HCT116 (cell line): ENCODE data around the gene MBP. TPM values are rescaled to one million over a fixed set of nuclear protein-coding genes. Genes with fewer than 3 reads are reported as not detected.

ENCODE experiments used
- ATAC-seq: fragments of 200-7000 bp; cut with Tn5 transposase; 2 replicates; pipeline ENCODE4 v1.9.1; 2020; ENCODE audit warnings: mild to moderate bottlenecking, moderate library complexity
- BruUV-seq: library from RNA; stranded (reverse); fragments of 400-500 nt; replicated peaks from 2 replicates; lab custom pipeline; 2021; lab: Mats Ljungman, UMichigan
- CTCF ChIA-PET: fragments of 300-600 bp; sonication (Branson Sonifier 250); formaldehyde crosslinking; loops from one replicate; lab custom pipeline; 2021; ENCODE audit warnings: antibody characterized with exemption; lab: Charles Lee
- POLR2A ChIA-PET: fragments of 300-600, 350-600 bp; sonication (Branson Sonifier 250); formaldehyde crosslinking; loops from one replicate; lab custom pipeline; 2021; ENCODE audit warnings: antibody characterized with exemption; lab: Charles Lee
- RAD21 ChIA-PET, 2 experiments: fragments of 300-600 bp; sonication (Branson Sonifier 250); formaldehyde crosslinking; loops; one replicate each; lab custom pipeline; 2023; ENCODE audit warnings: low total read pairs in 2 of 2; ENCODE audit not compliant: uncharacterized antibody in 2 of 2, unreplicated experiment in 2 of 2, low non-redundant PET in 1 of 2; lab: Charles Lee
- DNase-seq: peaks from one replicate; pipeline ENCODE4 v3.0.0-alpha.2; 2010; ENCODE audit warnings: low read depth, low spot score
- H2AFZ ChIP-seq: fragments of 200-600 bp; shearing (Covaris generic), sonication (generic); 2 replicates; pipeline ENCODE4 v1.6.1; 2017; ENCODE audit warnings: low read depth, mixed run types, mixed read lengths, antibody characterized with exemption, low read length; ENCODE audit not compliant: poor library complexity, severe bottlenecking
- H3K27ac ChIP-seq: 2 replicates; pipeline ENCODE4 v1.5.1; 2012; ENCODE audit warnings: low read depth, low read length
- H3K27me3 ChIP-seq: fragments of 200-600 bp; sonication (generic); 2 replicates; pipeline ENCODE4 v1.6.1; 2016; ENCODE audit warnings: mixed run types, low read length, mixed read lengths; ENCODE audit not compliant: insufficient read depth
- H3K36me3 ChIP-seq, 2 experiments: fragments of 200-500 bp in 1 of 2; fragments of 200-600 bp in 1 of 2; sonication (Bioruptor generic) in 1 of 2; sonication (generic) in 1 of 2; 2 replicates each; pipeline versions ENCODE4 v1.5.1 to v1.6.1; 2014 to 2016; ENCODE audit warnings: low read length in 2 of 2, inconsistent platforms in 1 of 2, mixed read lengths in 1 of 2, mixed run types in 1 of 2; ENCODE audit not compliant: insufficient read depth in 2 of 2, control insufficient read depth in 1 of 2
- H3K4me1 ChIP-seq, 2 experiments: fragments of 200-600 bp in 1 of 2; sonication (generic) in 1 of 2; 2 replicates each; pipeline versions ENCODE4 v1.5.1 to v1.6.1; 2012 to 2017; ENCODE audit warnings: low read length in 2 of 2, inconsistent platforms in 1 of 2, mild to moderate bottlenecking in 1 of 2, mixed read lengths in 1 of 2, mixed run types in 1 of 2, moderate library complexity in 1 of 2; ENCODE audit not compliant: insufficient read depth in 2 of 2, control insufficient read depth in 1 of 2
- H3K4me2 ChIP-seq: fragments of 200-600 bp; sonication (generic); 2 replicates; pipeline ENCODE4 v1.6.1; 2017; ENCODE audit warnings: mixed run types, low read length, mixed read lengths
- H3K4me3 ChIP-seq, 2 experiments: fragments of 200-600 bp in 1 of 2; sonication (generic) in 1 of 2; replicated peaks in 1 of 2; 2 replicates each; pipeline ENCODE4 v1.5.1; 2011 to 2016; ENCODE audit warnings: low read length in 2 of 2, control low read depth in 1 of 2, low read depth in 1 of 2, mild to moderate bottlenecking in 1 of 2, mixed read lengths in 1 of 2, mixed run types in 1 of 2
- H3K79me2 ChIP-seq: fragments of 200-600 bp; sonication (generic); 2 replicates; pipeline ENCODE4 v1.6.1; 2017; ENCODE audit warnings: mild to moderate bottlenecking, mixed run types, low read length, moderate library complexity, mixed read lengths; ENCODE audit not compliant: insufficient read depth
- H3K9ac ChIP-seq: fragments of 200-600 bp; sonication (generic); 2 replicates; pipeline ENCODE4 v1.6.1; 2016; ENCODE audit warnings: low read length, mixed read lengths
- H3K9me2 ChIP-seq: fragments of 200-600 bp; sonication (generic), shearing (Covaris generic); 2 replicates; pipeline ENCODE4 v1.6.1; 2017; ENCODE audit warnings: mixed run types, mild to moderate bottlenecking, moderate library complexity; ENCODE audit not compliant: insufficient read depth
- H3K9me3 ChIP-seq, 2 experiments: fragments of 200-500 bp in 1 of 2; fragments of 200-600 bp in 1 of 2; sonication (Bioruptor generic) in 1 of 2; sonication (generic) in 1 of 2; 2 replicates each; pipeline ENCODE4 v1.6.1; 2014 to 2017; ENCODE audit warnings: low read length in 2 of 2, mixed read lengths in 2 of 2, inconsistent platforms in 1 of 2, low read depth in 1 of 2, mild to moderate bottlenecking in 1 of 2, mixed run types in 1 of 2, moderate library complexity in 1 of 2; ENCODE audit not compliant: control insufficient read depth in 1 of 2, insufficient read depth in 1 of 2
- H4K20me1 ChIP-seq: fragments of 200-600 bp; sonication (generic), shearing (Covaris generic); 2 replicates; pipeline ENCODE4 v1.6.1; 2017; ENCODE audit warnings: mixed run types, mild to moderate bottlenecking, moderate library complexity; ENCODE audit not compliant: insufficient read depth
- CBX3 ChIP-seq: IDR thresholded peaks from 2 replicates; pipeline ENCODE4 v1.6.1; 2012; ENCODE audit warnings: low read depth
- EZH2 ChIP-seq: fragments of 200-600 bp; sonication (generic); IDR thresholded peaks from 2 replicates; pipeline ENCODE4 v1.6.1; 2017; ENCODE audit warnings: antibody characterized with exemption, mixed run types
- EZH2phosphoT487 ChIP-seq: fragments of 200-600 bp; IDR thresholded peaks from 2 replicates; pipeline ENCODE4 v1.6.1; 2018; ENCODE audit warnings: antibody characterized with exemption, borderline replicate concordance
- POLR2A ChIP-seq: IDR thresholded peaks from 2 replicates; pipeline ENCODE4 v1.7.0; 2011; ENCODE audit warnings: borderline replicate concordance; ENCODE audit not compliant: insufficient read depth, insufficient read length; ENCODE audit errors: extremely low read depth
- POLR2AphosphoS5 ChIP-seq: IDR thresholded peaks from 2 replicates; pipeline ENCODE4 v1.6.1; 2011; ENCODE audit warnings: mild to moderate bottlenecking, low read depth, low read length, moderate library complexity
- RAD21 ChIP-seq: IDR thresholded peaks from 2 replicates; pipeline ENCODE4 v1.6.1; 2012; ENCODE audit warnings: low read depth, mild to moderate bottlenecking
- SP1 ChIP-seq: IDR thresholded peaks from 2 replicates; pipeline ENCODE4 v1.6.1; 2012; ENCODE audit warnings: low read depth
- intact Hi-C: fragments of 100-400 bp; cut with micrococcal nuclease; formaldehyde crosslinking; loops from 2 replicates; pipeline ENCODE4 v1.10.0; 2022
- total RNA-seq: library from RNA; stranded (reverse); gene quantifications from one replicate; pipeline ENCODE4 v1.2.1, GENCODE V29; 2021; ENCODE audit not compliant: unreplicated experiment
- TF ChIP-seq, protein P1 (sequence below): IDR thresholded peaks from 2 replicates; pipeline ENCODE4 v1.6.1; 2012
- TF ChIP-seq, protein P2 (sequence below), 3 experiments: fragments of 200-600 bp in 1 of 3; sonication (generic) in 1 of 3; IDR thresholded peaks in 2 of 3; conservative IDR thresholded peaks in 1 of 3; 2 replicates each; pipeline ENCODE4 v1.5.1; 2012 to 2017; ENCODE audit warnings: low read depth in 2 of 3, low read length in 2 of 3, antibody characterized with exemption in 1 of 3, borderline replicate concordance in 1 of 3, control low read depth in 1 of 3, mild to moderate bottlenecking in 1 of 3, mixed read lengths in 1 of 3, mixed run types in 1 of 3, moderate library complexity in 1 of 3; ENCODE audit not compliant: insufficient read depth in 1 of 3
- TF ChIP-seq, protein P3 (sequence below): IDR thresholded peaks from 2 replicates; pipeline ENCODE4 v1.6.1; 2012

MBP gene
- total RNA-seq, 1 experiment from 2014 or later, result 34.9 TPM

DNA sequence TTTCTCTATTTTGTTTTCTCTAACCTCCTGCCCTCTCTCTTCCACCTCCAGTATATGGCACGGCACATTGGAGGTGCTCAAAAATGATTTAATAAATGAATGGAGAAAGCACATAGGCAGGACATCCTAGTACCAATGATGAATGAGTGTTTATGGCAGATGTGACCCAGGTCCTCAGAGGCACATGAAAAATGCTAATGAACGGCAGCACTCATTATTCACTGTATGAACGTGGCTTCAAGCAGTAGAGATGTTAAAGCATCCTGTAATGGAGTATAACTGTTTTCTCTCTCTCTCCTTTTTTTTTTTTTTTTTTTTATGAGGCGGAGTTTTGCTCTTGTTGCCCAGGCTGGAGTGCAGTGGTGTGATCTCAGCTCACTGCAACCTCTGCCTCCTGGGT, 72.4 kb downstream of the MBP start:
- Histone ChIP-seq H2AFZ (no peak overlapping the region), H3K9me2 (no peaks in the 10 kb centered on the region), H3K9ac (no peak overlapping the region), H3K27ac (no peak overlapping the region), H3K27me3 (no peaks in the 10 kb centered on the region), H4K20me1 (no peaks in the 10 kb centered on the region), H3K4me1 (peaks cover 17 to 34% of the 10 kb centered on the region in 2 experiments), H3K79me2 (peaks cover 16% of the 10 kb centered on the region; the same call in 1 of the 2 replicates), H3K4me2 (no peak overlapping the region), H3K4me3 (no peak overlapping the region), H3K9me3 (no peaks in the 10 kb centered on the region), H3K36me3 (peaks cover 0 to 13% of the 10 kb centered on the region in 2 experiments; a peak in 1 of 4 replicates)
- BruUV-seq, result no TSS peak
- CTCF ChIA-PET, result no interaction called here
- no peak for TF ChIP-seq RAD21
- TF ChIP-seq, protein P1, sequence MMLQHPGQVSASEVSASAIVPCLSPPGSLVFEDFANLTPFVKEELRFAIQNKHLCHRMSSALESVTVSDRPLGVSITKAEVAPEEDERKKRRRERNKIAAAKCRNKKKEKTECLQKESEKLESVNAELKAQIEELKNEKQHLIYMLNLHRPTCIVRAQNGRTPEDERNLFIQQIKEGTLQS, result no peak
- no peak for TF ChIP-seq SP1
- TF ChIP-seq EZH2phosphoT487, result no peak
- TF ChIP-seq POLR2A, result no peak
- TF ChIP-seq CBX3, result no peak
- no peak for TF ChIP-seq EZH2
- TF ChIP-seq, protein P2, sequence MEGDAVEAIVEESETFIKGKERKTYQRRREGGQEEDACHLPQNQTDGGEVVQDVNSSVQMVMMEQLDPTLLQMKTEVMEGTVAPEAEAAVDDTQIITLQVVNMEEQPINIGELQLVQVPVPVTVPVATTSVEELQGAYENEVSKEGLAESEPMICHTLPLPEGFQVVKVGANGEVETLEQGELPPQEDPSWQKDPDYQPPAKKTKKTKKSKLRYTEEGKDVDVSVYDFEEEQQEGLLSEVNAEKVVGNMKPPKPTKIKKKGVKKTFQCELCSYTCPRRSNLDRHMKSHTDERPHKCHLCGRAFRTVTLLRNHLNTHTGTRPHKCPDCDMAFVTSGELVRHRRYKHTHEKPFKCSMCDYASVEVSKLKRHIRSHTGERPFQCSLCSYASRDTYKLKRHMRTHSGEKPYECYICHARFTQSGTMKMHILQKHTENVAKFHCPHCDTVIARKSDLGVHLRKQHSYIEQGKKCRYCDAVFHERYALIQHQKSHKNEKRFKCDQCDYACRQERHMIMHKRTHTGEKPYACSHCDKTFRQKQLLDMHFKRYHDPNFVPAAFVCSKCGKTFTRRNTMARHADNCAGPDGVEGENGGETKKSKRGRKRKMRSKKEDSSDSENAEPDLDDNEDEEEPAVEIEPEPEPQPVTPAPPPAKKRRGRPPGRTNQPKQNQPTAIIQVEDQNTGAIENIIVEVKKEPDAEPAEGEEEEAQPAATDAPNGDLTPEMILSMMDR (IDR thresholded peaks at IDR 0.05 in 2 of 3, conservative IDR thresholded peaks at IDR 0.05 in 1 of 3; ENCODE audit: borderline replicate concordance in 1 of 3, insufficient read depth in 1 of 3, low read depth in 2 of 3, low read length in 2 of 3), result no peak
- TF ChIP-seq POLR2AphosphoS5, result no peak
- TF ChIP-seq, protein P3, sequence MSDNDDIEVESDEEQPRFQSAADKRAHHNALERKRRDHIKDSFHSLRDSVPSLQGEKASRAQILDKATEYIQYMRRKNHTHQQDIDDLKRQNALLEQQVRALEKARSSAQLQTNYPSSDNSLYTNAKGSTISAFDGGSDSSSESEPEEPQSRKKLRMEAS, result no peak
- ATAC-seq (no peak), DNase-seq (no peak)
- POLR2A ChIA-PET, result no interaction called here
- RAD21 ChIA-PET, result no interaction called here
- intact Hi-C loops, result no loop called here
